HG03135 (cell line): ENCODE measurements around the gene CCDC69.

ENCODE experiments used
- ATAC-seq: cut with Tn5 transposase; IDR thresholded peaks from one replicate; pipeline ENCODE4 v1.9.1; 2021; ENCODE audit warnings: mild to moderate bottlenecking, moderate library complexity; ENCODE audit not compliant: unreplicated experiment

CCDC69 gene

DNA sequence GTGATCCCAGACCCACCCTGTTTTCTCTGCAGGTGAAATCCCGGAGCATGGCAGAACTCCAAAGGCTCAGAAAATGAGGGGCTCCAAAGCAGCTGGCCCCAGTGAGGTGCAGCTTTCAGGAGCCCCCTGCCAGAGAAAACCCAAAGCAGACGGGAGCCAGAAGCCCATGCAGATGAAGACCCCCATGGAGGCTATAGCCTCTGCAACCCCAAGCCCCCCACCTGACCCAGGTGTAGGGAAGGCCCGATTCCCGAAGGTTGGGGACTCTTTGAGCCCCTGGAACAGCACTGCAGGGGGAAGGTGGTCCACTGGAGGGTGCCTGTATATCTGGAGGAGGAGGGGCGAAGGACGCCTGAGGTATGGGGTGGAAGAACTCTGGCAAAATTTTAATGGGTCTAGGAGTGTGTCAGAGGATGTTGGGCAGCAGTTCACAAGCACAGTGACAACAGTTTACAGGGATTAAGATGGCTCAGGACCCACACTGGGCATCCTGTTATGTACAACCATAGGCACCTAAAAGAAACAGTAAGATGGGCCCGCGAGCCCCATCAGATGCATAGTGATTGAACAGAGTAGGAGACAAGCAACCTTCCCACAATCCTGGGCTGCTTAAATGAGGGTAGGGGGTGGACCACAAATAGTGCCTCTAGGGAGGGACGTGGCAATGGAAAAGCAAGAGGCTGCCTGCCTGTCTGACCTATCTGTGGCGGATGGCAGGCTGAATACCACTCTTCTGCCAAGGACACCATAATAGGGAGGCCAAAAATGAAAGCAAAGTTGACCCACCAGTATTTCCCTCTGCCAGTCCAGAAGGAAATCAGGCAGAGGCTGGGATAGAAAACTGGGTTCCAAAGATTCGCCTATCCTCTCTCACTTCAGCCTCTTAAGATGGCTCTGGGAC lies 49.9 kb downstream of the CCDC69 start:
- no peak for ATAC-seq

DNA sequence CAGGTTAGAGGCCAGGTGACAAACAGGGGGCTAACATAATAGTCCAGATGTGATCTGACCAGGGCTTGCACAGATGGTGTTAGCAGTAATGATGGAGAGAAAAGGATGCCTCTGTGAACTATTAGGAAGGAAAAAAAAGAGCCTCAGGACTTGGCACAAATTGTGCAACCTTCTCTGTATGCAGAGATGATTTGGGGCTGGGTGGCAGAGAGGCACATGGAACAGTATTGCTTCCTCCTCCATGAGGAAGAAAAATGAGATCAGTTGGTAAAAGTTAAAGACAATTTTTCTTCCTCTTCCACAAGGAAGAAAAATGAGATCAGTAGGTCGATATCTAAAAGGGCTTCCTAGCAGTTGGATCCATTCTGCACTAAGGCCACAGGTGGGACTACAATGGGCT lies 52.4 kb downstream of the CCDC69 start:
- ATAC-seq, result no peak

DNA sequence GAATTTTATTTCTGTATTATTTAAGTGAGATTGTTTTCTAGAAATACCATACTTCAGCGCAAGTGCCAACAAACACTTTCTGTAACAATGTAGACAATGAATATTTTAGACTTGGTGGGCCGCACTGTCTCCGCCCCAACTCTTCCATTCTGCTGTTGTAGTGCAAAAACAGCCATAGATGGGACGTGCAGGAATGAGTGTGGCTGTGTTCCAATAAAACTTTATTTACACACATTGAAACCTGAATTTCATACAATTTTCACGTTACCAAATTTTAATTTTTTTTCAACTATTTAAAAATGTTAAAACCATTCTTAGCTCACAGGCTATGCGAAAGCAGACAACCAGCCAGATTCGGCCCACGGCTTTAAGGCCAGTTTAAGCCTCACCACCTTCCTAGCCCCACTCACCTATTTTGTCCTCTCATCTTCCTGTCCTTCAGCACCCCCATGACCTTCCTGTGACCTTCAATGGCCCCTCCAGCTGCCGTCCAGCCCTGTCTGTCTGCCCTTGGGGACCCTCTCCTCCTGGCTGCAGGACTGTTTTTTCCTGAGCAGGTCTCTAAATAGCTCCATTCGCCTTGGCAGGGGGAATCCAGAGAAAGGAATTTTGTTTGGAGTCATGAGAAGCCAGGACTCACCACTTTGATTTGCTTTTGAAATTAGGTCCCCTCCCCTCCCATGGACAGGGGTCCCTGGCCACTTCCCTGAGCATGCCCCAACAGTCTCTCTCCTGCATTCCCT lies 55.1 kb downstream of the CCDC69 start:
- ATAC-seq, result no peak

DNA sequence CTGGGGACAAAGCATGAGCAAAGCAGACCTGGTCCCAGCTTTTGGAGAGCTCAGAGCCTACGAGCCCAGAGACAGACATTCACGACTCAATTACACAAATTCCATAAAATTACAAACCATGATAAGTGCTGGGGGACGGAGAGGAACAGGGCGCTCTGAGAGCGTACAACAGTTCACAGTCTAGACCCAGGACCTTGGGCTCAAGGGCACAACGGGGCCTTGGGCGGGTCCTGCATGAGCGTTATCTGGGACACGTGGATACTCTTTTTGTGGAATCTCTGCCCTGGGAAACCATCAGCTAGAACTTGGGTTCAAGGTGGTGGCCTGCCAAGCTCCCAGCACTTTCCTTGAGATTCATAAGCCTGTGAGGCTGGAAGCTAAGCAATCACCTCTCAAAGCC lies 56.9 kb downstream of the CCDC69 start:
- ATAC-seq, result no peak

DNA sequence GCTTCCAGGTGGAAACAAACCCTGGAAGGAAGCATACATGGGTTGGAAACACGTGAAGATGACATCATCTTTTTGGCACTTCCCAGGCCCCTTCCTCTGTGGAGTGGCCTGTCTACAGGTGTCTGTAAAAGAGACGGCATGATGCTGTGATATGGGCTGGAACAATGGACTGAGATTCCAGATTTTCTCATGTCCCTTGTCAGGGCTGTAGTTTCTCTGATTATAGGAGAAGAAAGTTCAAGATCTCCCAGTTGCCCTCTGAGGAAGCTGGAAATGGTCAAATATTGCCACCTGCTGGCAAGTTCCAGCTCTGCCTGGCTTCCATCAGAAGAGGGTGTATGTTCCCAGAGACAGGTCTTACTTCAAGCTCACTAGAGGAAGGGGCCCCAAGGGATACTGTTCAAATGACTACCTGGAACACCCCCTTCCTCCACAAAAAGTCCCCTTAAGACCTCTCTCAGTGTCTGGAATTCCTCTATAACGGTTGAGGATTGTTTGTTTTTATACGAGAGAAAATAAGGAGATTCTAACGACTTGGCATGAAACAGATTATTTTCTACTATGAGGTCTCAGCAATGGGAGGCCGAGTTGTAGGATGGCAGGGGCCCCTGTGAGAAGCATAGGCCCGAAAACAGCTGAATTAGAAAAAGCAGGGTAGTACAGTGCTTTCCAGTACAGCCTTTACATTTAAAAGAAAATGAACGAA lies 59.1 kb downstream of the CCDC69 start:
- peak; percentile 85 for ATAC-seq

DNA sequence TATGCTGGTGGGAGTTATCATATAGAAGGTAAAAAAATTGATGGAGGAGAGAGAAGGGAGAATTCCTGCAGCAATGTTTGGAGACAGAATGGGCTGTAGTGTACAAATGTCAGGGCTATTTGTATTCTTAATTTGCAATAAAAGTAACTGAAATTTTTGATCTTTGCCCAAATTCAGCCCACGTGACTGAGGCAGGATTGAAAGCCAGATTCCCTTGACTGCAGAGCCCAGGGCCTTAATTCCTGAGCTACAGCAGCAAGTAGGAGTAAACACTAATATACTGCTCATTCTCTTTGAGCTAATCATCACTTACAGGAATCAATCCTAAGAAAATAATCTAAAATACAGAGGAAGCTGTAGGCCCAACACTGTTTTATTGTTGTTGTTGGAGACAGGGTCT lies 61.1 kb downstream of the CCDC69 start:
- ATAC-seq, result no peak

DNA sequence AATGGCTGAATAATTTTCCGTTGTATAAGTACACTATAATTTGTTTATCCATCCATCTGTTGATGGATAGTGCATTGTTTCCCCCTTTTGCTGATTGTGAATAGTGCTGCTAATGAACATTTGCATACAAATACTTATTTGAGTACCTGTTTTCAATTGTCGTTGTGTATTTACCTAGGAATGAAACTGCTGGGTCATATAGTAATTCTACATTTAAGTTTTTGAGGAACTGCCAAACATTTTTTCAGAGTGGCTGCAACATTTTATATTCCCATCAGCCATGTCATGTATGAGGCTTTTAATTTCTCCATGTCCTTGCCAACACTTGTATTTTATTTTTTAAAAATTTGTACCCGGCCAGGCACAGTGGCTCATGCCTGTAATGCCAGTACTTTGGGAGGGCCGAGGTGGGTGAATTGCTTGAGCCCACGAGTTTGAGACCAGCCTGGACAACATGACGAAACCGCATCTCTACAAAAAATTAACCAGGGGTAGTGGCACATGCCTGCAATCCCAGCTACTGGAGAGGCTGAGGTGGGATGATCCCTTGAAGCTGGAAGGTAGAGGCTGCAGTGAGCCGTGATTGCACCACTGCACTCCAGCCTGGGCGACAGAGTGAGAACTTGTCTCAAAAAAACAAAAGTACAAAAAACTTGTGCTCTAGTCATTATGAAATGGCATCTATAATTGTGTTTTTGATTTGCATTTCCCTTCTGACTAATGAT lies 64.1 kb downstream of the CCDC69 start:
- no peak for ATAC-seq

DNA sequence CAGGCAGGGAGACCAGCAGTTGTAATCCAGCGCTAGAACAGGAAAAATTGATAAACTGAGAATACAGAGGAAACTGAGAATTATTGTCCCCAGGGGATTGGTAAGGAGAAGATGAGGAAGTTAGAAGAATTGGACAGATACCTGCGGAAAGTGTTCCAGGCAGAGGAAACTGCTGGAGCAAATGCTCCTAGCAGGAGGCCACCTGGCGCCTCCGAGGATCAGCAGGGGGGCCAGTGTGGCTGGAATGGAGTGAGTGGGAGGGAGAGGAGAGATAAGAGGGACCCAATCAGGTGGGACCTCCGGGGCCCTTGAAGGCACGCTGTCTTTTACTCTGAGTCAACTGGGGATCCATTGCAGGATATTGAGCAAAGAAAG lies 65.6 kb downstream of the CCDC69 start:
- ATAC-seq, result no peak

DNA sequence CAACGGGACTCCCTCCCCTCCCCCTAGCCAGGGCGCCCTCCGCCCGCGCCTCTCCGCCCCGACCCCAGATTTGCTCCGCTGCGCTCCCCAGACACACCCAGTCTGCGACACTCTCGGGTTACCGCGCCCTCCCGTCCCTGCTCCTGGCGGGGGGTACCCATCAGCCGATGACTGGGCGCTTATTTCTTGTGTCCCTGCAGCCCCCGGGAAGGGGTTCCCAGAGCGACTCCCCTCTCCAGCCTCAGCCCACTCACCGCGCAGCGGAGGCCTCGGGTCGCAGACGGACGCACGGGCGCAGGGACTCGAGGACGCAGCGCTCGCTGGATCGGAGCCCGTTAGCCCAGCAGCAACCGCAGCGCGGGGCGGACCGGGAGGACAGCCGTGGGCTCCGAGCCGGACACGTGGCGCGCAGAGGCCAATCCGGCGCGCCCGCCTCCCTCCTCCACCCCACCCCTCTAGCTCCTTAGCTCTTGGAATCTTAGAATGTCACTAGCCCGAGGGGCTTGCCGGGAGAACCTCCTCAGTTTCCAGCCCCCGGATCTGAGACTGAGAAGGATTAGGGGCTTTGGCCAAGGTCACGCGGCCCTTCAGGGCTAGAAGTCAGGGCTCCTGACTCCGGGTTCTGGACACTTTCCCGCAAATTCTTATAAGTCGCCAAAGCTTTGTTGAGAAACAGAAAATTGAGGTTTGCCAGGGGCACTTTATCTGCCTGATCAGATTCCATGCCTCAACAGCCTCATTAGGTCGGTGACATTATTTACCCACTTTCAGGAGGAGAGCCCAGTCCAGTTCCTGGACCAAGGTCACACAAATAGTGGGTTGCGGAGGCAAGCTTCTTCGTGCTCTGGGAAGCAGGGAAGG lies 66.2 kb downstream of the CCDC69 start, which contains the start of gene ANXA6:
ANXA6 (minus strand) TSS at position 354 of the 861 bp plus-strand sequence. CDS start 9,878 bp downstream, outside the sequence.
- ATAC-seq, result peak; percentile 41

DNA sequence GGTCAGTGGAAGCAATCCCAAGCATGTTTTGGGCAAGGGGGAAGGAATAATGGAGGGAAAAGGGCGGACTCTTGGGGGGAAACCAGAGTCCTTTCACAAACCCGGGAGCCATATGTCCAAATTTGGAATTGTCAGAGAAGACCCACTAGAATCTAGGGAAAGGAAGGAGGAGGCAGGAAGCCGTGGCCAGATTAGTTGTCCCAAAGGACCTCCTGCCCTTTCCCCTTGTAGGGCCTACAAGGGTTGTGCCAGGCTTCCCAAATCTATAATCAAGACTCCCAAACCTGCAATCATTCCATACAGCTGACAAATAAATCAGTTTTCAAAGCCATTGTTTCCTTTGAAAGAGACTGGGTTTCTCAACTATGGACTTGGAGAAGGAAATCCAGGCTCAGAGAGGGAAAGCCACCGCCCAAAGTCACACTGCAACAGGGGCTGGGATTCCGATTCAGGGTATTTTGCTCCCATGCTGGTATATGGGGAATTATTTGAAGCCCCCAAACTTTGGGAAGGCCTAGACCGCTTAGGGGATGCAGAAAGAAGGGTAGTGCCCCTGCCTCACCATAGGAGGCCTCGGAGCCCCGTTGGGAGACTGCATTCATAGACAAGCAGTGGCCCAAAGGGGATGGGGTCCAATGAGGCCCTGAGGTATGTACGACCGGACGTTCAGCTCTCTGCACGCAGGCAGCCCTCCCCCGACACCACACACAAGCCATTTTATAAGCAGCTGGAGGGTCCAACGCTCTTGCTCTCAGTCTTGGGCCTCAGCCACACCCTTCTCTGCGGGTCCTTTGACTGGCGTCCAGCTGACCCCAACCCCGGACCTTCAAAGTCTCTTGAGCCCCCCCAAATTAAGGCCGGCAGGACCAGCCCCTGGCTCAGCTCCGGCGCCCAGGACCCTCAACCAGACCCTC lies 67.1 kb downstream of the CCDC69 start:
- ATAC-seq, result peak; percentile 36

DNA sequence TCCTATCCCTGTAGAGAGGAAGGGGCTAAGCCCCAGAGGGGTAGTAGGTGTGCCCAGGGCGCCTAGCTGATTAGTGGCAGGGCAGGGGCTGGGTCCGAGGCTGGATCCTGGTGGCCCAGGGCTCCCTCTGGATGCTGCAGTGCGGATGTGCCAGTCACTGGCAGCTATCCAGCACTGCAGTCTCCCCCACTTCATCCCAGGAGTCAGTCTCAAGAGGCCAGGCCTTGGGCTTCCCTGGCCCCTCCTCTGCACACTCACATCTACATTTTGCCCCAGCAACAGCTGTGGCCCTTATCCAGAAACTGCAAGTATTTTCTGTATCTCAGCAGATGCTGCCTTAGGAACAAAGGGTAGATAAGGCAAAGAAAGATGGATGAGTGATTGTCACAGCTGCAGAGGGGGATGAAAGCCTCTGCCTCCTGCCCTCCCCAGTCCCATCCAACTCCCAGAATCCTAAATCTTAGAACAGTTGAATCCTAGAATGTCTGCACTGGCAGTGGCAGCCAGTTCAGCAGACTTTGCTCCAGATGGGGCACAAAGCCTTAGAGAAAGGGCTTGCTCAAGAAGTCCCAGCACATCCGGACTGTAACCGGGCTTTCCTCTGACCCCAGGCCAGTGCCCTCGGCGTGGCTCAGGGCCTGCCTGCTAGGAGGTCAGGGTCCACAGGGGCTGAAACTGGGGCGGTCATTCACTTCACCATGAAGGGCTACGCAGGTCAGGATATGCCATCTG lies 68.0 kb downstream of the CCDC69 start:
- no peak for ATAC-seq

DNA sequence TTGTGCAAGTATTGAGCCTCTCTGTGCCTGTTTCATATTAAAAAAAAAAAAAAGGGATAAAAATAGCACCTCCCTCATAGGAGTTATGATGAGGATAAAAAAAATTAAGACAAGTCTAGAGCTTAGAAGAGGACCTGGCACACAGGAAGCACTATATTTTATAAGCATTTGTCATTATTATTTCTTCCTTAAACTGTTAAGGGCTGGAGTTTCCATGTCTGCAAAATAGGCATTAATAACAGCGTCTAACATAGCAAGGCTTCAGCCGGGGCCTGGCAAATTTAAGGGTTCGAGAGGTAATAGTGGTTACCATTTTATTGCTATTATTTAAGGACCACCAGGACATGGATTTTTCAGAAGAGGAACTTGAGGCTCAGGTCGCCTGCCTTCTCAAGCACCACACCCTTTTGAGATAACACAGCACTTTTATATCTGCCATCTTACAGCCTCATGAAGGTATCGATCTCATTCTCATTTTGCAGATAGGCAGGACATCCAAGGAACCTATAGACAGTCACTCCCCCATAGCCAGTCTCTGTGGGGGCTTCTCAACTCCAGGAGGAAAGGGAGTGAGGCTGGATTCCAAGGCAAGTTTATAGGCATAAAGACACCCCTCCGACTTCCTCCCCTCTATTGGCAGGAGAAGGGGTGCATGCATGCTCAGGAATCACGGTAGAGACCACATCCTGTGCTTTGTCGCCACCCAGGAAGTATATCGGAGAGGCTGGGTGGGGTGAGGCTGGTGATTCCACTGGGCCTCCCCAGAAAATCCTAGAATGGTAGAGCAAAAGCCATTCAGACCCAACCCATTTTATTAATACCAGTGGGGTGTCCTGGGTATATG lies 68.7 kb downstream of the CCDC69 start:
- no peak for ATAC-seq

DNA sequence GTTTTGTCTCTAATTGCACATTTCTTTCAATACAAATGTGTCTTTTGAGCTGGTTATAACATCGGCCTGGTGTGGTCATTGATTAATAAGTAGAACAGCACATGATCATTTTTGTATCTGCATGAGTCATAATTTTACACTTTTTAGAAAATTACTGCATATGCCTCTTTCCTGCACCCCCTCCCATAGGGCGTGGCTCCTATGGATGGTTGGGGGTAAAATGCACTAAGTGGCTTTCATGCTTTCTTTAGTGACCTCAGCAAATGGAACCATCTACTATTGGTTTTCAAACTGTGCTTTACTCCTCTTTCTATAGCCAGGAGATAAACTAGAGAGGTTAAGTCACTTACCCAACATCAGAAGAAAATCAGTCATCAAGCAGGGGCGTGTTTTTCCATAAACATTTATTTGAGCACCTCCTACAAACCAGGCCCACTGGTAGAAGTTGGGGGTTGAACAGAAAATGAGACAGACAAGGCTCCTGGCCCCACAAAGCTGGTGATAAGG lies 70.1 kb downstream of the CCDC69 start:
- ATAC-seq, result no peak

DNA sequence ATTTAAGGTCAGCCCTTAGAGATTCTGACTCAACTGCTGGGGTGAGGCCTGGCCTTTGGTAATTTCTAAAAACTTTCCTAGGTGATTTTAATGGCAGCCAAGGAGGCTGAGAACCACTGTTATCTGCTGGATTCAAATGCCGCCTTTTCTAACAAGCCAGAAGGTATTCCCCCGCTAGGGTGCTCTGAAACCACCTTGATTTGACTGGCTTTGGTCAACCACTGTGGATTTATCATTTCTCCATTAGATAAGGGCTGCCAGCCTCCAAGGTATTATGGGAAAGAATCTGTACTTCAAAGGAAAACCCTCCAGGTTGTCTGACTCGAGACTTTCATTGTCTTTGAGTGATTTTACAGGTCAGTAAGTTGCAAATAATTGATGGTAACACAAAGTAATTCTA lies 70.6 kb downstream of the CCDC69 start:
- no peak for ATAC-seq

DNA sequence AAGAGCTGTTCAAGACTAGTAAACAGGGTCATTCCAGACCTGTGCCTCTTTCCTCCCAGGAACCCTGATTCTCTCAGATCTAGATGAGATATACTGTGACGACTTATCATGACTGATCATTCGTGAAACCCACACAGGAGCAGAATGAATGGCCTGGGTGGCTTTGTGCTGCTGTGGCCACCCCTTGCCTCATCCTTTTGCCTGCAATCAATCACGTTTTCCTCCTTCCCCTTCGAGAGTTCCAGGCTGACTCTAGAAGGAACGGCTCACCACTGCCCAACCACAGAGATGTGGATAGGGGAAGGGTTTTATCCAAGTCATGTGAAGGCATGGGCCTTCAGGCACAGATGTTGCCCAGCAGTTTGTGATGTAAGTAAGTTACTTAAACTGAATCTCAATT lies 72.1 kb downstream of the CCDC69 start:
- no peak for ATAC-seq

DNA sequence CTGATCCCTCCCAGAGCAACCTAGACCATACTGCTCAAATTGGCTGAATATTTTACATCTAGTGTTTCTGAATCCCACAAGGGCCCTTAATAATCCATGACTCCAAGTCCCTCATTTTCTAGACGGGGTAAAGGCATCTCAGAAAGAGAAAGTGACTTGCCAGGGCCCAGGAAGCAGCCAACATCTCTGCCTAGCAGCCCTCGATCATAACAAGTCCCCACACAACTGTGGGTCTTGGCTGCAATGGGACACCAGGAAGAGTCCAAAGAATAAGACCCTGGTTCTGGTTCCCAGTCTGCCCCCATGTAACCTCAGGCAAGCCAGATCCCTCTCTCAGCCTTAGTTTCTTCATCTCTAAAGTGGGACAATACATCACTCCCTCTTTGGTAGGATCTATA lies 72.6 kb downstream of the CCDC69 start:
- ATAC-seq, result no peak
